Parathyroid adenoma (tissue), 2 donors: Measurements from ENCODE around the gene PRKRIP1.

ENCODE experiments used
- H2AFZ ChIP-seq: fragments of 300-600 bp; sonication (generic); one replicate; pipeline ENCODE4 v1.7.0; 2017; ENCODE audit warnings: antibody characterized with exemption, mild to moderate bottlenecking
- H3K27ac ChIP-seq: fragments of 300-600 bp; sonication (generic); one replicate; pipeline ENCODE4 v1.7.0; 2017
- H3K27me3 ChIP-seq: fragments of 300-600 bp; sonication (generic); one replicate; pipeline ENCODE4 v1.7.0; 2017; ENCODE audit warnings: low read length; ENCODE audit not compliant: control insufficient read depth, insufficient read depth
- H3K36me3 ChIP-seq: fragments of 300-600 bp; sonication (generic); one replicate; pipeline ENCODE4 v1.7.0; 2017; ENCODE audit warnings: low read length; ENCODE audit not compliant: control insufficient read depth, insufficient read depth
- H3K4me1 ChIP-seq: fragments of 300-600 bp; sonication (generic); one replicate; pipeline ENCODE4 v1.7.0; 2017; ENCODE audit warnings: control low read depth
- H3K4me2 ChIP-seq: fragments of 300-600 bp; sonication (generic); one replicate; pipeline ENCODE4 v1.7.0; 2017; ENCODE audit warnings: low read length
- H3K4me3 ChIP-seq: fragments of 300-600 bp; sonication (generic); one replicate; pipeline ENCODE4 v1.7.0; 2017; ENCODE audit warnings: low read depth, low read length
- H3K79me2 ChIP-seq: fragments of 300-600 bp; sonication (generic); one replicate; pipeline ENCODE4 v1.7.0; 2017; ENCODE audit warnings: control low read depth
- H3K9ac ChIP-seq: fragments of 300-600 bp; sonication (generic); one replicate; pipeline ENCODE4 v1.7.0; 2017; ENCODE audit warnings: mild to moderate bottlenecking
- H3K9me3 ChIP-seq: fragments of 300-600 bp; sonication (generic); one replicate; pipeline ENCODE4 v1.7.0; 2017; ENCODE audit warnings: low read length; ENCODE audit not compliant: control insufficient read depth
- TF ChIP-seq, protein P1 (sequence below): fragments of 300-600 bp; sonication (generic); IDR thresholded peaks from one replicate; pipeline ENCODE4 v1.7.0; 2017; ENCODE audit warnings: antibody characterized with exemption, mild to moderate bottlenecking
- donor health status: primary hyperparathyroidism.

The PRKRIP1 gene

DNA sequence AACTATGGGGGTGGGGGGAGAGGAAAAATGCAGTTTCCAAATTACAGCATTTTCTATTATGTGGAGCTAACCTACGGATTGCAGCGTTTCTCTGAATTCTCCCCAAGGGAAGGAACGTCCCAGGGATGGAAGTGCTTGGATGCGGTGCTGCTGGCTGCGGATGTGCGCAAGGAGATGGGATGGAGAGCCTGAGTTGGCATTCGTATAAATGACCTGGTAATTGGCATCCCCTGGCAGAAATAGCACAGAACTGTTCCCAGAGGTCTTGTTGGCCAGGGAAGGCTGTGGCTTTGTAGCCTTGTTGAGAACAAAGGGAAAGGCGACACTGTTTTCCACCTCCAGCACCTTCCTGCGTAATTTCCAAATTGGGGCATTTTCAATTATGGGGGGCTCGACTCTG is 40.0 kb downstream of the PRKRIP1 start:
- Histone ChIP-seq H3K9me3 (no peaks in the 10 kb centered on the region), H3K27me3 (no peaks in the 10 kb centered on the region), H3K79me2 (no peaks in the 10 kb centered on the region), H3K4me1 (peaks cover 19% of the 10 kb centered on the region), H3K4me2 (no peak overlapping the region), H3K4me3 (no peak overlapping the region), H3K27ac (no peak overlapping the region), H2AFZ (no peak overlapping the region), H3K36me3 (no peaks in the 10 kb centered on the region), H3K9ac (no peak overlapping the region)
- TF ChIP-seq, protein P1, sequence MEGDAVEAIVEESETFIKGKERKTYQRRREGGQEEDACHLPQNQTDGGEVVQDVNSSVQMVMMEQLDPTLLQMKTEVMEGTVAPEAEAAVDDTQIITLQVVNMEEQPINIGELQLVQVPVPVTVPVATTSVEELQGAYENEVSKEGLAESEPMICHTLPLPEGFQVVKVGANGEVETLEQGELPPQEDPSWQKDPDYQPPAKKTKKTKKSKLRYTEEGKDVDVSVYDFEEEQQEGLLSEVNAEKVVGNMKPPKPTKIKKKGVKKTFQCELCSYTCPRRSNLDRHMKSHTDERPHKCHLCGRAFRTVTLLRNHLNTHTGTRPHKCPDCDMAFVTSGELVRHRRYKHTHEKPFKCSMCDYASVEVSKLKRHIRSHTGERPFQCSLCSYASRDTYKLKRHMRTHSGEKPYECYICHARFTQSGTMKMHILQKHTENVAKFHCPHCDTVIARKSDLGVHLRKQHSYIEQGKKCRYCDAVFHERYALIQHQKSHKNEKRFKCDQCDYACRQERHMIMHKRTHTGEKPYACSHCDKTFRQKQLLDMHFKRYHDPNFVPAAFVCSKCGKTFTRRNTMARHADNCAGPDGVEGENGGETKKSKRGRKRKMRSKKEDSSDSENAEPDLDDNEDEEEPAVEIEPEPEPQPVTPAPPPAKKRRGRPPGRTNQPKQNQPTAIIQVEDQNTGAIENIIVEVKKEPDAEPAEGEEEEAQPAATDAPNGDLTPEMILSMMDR, result no peak

DNA sequence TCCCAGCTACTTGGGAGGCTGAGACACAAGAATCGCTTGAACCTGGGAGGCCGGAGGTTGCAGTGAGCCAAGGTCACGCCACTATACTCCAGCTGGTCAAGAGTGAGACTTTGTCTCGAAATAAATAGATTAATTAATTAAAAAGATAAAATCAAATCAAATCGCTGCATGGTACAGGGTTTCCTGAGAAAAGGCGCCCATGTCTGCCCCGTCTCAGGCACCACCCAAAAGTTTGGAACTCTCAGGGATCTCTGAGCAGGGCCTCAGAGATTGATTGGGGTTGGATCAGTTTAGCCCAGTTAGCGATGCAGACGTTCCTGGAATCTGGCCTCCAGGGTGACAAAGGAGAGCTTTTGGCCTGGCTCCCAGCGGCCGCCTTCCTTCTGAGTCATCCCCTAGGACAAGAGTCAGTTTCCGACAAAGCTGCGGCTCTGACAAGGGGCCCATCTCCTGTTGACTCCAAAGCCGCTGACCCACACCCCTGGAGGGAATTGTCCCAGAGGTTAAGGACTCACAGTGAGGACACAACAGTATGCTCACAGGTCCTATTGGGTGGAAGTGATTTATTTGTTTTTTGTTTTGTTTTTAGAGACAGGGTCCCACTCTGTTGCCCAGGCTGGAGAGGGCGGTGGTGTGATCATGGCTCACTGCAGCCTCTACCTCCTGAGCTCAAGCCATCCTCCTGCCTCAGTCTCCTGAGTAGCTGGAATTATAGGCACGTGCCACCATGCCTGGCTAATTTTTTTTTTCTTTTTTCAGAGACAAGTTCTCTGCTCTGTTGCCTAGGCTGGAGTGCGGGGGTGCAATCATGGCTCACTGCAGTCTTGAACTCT is 44.0 kb downstream of the PRKRIP1 start:
- no peaks in the 10 kb centered on the region for H3K27me3 ChIP-seq
- no peak overlapping the region for H3K4me2 ChIP-seq
- peak overlapping the region; percentile 17 for H3K27ac ChIP-seq
- H3K36me3 ChIP-seq, result no peaks in the 10 kb centered on the region
- H3K9me3 ChIP-seq, result no peaks in the 10 kb centered on the region
- no peaks in the 10 kb centered on the region for H3K79me2 ChIP-seq
- no peaks in the 10 kb centered on the region for H3K4me1 ChIP-seq
- H3K9ac ChIP-seq, result no peak overlapping the region
- H3K4me3 ChIP-seq, result no peak overlapping the region
- TF ChIP-seq, protein P1, result no peak
- H2AFZ ChIP-seq, result no peak overlapping the region

DNA sequence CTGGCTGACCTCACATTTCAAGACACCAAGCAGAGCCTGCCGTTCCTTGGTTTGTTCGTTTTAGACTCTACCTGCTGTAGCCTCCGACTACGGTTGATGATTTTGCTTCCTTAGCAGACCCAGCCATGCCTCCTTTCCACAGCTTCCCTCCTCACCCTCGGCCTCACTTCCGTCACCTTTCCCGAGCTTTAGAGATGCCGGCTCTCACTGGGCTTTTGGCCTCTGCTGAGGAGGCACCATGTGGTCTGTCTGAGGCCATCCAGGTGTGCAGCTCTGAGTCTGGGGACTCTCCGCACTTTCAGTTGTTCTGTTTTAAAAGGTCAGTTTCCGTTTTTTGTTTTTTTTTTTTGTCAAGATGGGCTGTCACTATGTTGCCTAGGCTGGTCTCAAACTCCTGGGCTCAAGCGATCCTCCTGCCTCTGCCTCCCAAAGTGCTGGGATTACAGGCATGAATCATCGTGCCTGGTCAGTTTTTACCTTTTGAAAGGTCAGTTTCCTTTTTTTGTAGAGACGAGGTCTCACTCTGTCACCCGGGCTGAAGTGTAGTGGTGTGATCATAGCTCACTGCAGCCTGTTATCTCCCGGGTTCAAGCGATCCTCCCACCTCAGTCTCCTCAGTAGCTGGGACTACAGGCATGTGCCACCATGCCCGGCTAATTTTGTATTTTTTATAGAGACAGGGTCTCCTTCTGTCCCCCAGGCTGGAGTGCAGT is 49.0 kb downstream of the PRKRIP1 start:
- no peaks in the 10 kb centered on the region for H3K79me2 ChIP-seq
- no peak overlapping the region for H3K4me2 ChIP-seq
- no peaks in the 10 kb centered on the region for H3K4me1 ChIP-seq
- no peak overlapping the region for H2AFZ ChIP-seq
- no peak overlapping the region for H3K4me3 ChIP-seq
- no peaks in the 10 kb centered on the region for H3K36me3 ChIP-seq
- no peak overlapping the region for H3K27ac ChIP-seq
- no peaks in the 10 kb centered on the region for H3K9me3 ChIP-seq
- H3K27me3 ChIP-seq, result no peaks in the 10 kb centered on the region
- no peak overlapping the region for H3K9ac ChIP-seq
- TF ChIP-seq, protein P1, result no peak

DNA sequence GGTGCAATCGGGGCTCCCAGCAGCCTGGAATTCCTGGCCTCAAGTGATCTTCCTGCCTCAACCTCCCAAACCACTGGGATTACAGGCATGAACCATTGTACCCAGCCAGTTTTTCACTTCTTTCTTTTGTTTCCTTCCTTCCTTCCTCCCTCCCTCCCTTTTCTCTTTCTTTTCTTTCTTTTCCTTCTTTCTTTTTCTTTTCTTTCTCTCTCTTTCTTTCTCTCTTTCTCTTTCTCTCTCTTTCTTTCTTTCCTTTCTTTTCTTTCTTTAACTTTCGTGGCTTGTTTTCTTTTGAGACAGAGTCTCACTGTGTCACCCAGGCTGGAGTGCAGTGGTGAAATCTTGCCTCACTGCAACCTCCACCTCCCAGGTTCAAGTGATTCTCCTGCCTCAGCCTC is 49.5 kb downstream of the PRKRIP1 start:
- H3K4me1 ChIP-seq, result no peaks in the 10 kb centered on the region
- H3K79me2 ChIP-seq, result no peaks in the 10 kb centered on the region
- H2AFZ ChIP-seq, result no peak overlapping the region
- H3K9me3 ChIP-seq, result no peaks in the 10 kb centered on the region
- H3K4me3 ChIP-seq, result no peak overlapping the region
- H3K27me3 ChIP-seq, result no peaks in the 10 kb centered on the region
- H3K27ac ChIP-seq, result no peak overlapping the region
- TF ChIP-seq, protein P1, result no peak
- no peaks in the 10 kb centered on the region for H3K36me3 ChIP-seq
- no peak overlapping the region for H3K4me2 ChIP-seq
- H3K9ac ChIP-seq, result no peak overlapping the region
